ENCODE data around the gene TMEM260.
"Not testable (repeated sequence)": the region's sequence is repeated elsewhere in the genome, so short reads cannot be mapped to it uniquely, and the experiment has no call there.

The TMEM260 gene

DNA sequence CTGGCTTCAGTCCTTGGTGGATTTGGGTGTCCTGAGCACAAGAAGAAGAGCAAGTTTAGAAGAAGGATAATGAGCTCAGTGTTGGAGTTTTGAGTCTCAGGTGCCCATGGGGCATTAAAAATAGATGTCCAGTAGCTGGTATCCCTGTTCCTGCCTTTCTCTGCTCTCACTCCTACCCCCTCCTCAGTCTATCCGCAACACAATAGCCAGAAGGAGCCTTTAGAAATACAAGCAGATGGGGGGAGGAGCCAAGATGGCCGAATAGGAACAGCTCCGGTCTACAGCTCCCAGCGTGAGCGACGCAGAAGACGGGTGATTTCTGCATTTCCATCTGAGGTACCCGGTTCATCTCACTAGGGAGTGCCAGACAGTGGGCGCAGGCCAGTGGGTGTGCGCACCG lies 87.7 kb downstream of the TMEM260 start:
- not testable (repeated sequence) for H3K4me1 ChIP-seq (ENCODE audit: control insufficient read depth, insufficient read depth, low read length); H3K36me3 ChIP-seq (ENCODE audit: control insufficient read depth, insufficient read depth, low read length); H3K27me3 ChIP-seq (ENCODE audit: control insufficient read depth, insufficient read depth, low read length); H3K27ac ChIP-seq (ENCODE audit: low read depth, low read length); H3K9ac ChIP-seq (ENCODE audit: low read depth, low read length); H3K4me3 ChIP-seq (ENCODE audit: low read depth, low read length)
- peaks cover 16% of the 10 kb centered on the region for H3K9me3 ChIP-seq (ENCODE audit: control insufficient read depth, insufficient read depth, low read length)

- Histone ChIP-seq H3K4me3 (ENCODE audit: low read depth, low read length) (no peak overlapping the region), H3K27me3 (ENCODE audit: control insufficient read depth, insufficient read depth, low read length) (no peaks in the 10 kb centered on the region), H3K4me1 (ENCODE audit: control insufficient read depth, insufficient read depth, low read length) (no peaks in the 10 kb centered on the region), H3K9me3 (ENCODE audit: control insufficient read depth, insufficient read depth, low read length) (no peaks in the 10 kb centered on the region), H3K9ac (ENCODE audit: low read depth, low read length) (no peak overlapping the region), H3K36me3 (ENCODE audit: control insufficient read depth, insufficient read depth, low read length) (no peaks in the 10 kb centered on the region), H3K27ac (ENCODE audit: low read depth, low read length) (no peak overlapping the region)
Measured at GRCh38 chr14:56676042-56676441, 96.4 kb downstream of the TMEM260 start.

DNA sequence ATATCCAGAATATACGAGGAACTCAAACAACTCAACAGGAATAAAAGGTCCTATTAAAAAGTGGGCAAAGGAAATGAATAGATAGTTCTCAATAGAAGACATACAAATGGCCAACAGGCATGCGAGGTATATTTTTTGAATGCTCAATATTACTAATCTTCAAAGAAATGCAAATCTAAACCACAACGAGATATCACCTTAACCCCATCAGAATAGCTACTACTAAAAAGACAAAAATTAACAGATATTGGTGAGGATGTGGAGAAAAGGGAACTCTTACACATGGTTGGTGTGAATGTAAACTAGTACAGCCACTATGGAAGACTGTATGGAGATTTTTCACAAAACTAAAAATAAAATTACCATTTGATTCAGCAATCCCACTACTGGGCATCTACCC lies 99.2 kb downstream of the TMEM260 start:
- Histone ChIP-seq H3K4me1 (ENCODE audit: control insufficient read depth, insufficient read depth, low read length) (no peaks in the 10 kb centered on the region), H3K9me3 (ENCODE audit: control insufficient read depth, insufficient read depth, low read length) (no peaks in the 10 kb centered on the region), H3K36me3 (ENCODE audit: control insufficient read depth, insufficient read depth, low read length) (no peaks in the 10 kb centered on the region), H3K9ac (ENCODE audit: low read depth, low read length) (no peak overlapping the region), H3K27me3 (ENCODE audit: control insufficient read depth, insufficient read depth, low read length) (no peaks in the 10 kb centered on the region), H3K4me3 (ENCODE audit: low read depth, low read length) (no peak overlapping the region), H3K27ac (ENCODE audit: low read depth, low read length) (no peak overlapping the region)

DNA sequence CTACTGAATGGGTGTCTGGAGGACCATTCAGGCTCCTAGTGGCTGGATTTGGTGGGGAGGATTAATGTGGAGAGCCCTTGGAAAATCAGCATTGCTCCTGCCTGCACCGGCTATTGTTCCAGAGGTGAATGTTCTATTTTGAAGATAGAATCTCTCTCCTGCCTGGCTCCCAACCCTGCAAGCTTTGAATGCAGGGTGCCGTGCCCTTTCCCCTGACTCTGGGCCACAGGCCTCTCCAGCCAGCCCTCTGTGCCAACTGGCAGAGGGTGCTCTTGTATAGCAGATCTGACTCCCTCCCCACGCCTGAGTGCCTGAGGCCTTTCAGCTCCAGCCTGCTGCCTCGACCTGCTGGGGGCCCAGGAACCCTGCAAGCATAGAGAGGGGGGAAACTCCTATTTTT lies 106.8 kb downstream of the TMEM260 start:
- Histone ChIP-seq H3K4me3 (ENCODE audit: low read depth, low read length) (no peak overlapping the region), H3K27me3 (ENCODE audit: control insufficient read depth, insufficient read depth, low read length) (no peaks in the 10 kb centered on the region), H3K9me3 (ENCODE audit: control insufficient read depth, insufficient read depth, low read length) (no peaks in the 10 kb centered on the region), H3K9ac (ENCODE audit: low read depth, low read length) (no peak overlapping the region), H3K36me3 (ENCODE audit: control insufficient read depth, insufficient read depth, low read length) (no peaks in the 10 kb centered on the region), H3K27ac (ENCODE audit: low read depth, low read length) (no peak overlapping the region), H3K4me1 (ENCODE audit: control insufficient read depth, insufficient read depth, low read length) (peaks cover 28% of the 10 kb centered on the region)

DNA sequence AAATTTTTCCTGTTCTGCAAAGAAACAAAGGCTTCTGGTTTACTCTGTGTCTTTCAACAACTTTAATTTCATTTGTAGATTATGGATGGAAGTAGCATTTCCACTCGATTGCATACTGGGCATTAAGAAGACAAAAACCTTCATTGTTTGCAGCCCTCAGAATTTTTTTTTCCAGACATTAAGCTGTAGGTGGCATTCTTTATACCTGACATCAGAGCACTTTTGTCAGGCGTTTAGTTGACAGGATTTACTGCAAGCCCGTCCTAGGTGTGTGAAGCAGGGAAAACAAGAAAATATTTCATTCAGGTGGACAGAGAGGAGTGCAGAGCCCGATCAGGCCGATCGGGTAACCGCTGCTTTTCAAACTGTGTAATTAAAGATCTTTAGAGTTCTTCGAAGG lies 107.5 kb downstream of the TMEM260 start:
- H3K4me3 ChIP-seq (ENCODE audit: low read depth, low read length), result no peak overlapping the region
- no peaks in the 10 kb centered on the region for H3K27me3 ChIP-seq (ENCODE audit: control insufficient read depth, insufficient read depth, low read length)
- H3K36me3 ChIP-seq (ENCODE audit: control insufficient read depth, insufficient read depth, low read length), result no peaks in the 10 kb centered on the region
- H3K9ac ChIP-seq (ENCODE audit: low read depth, low read length), result no peak overlapping the region
- H3K27ac ChIP-seq (ENCODE audit: low read depth, low read length), result no peak overlapping the region
- peaks cover 35% of the 10 kb centered on the region for H3K4me1 ChIP-seq (ENCODE audit: control insufficient read depth, insufficient read depth, low read length)
- H3K9me3 ChIP-seq (ENCODE audit: control insufficient read depth, insufficient read depth, low read length), result no peaks in the 10 kb centered on the region

DNA sequence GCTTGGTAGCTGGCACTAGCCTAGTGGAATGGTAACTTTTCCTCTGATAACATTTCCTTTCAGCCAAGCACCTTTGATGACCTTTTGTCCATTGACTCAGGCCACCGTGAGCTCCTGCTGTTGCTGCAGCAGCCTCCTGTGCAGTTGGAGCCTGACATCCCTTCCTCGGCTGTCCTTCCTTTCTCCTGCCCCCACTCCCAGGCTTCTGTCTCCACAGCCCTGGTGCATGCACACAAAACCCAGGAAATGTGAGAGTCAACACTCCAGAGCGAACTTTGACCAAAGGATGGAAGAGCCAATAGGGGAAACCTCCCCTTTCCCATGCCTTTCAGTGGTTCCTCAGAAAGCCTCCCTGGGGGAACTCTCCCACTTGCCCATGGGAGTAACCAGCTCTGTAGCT lies 115.0 kb downstream of the TMEM260 start:
- Histone ChIP-seq H3K27me3 (ENCODE audit: control insufficient read depth, insufficient read depth, low read length) (no peaks in the 10 kb centered on the region), H3K4me1 (ENCODE audit: control insufficient read depth, insufficient read depth, low read length) (peaks cover 26% of the 10 kb centered on the region), H3K4me3 (ENCODE audit: low read depth, low read length) (no peak overlapping the region), H3K36me3 (ENCODE audit: control insufficient read depth, insufficient read depth, low read length) (no peaks in the 10 kb centered on the region), H3K9ac (ENCODE audit: low read depth, low read length) (no peak overlapping the region), H3K9me3 (ENCODE audit: control insufficient read depth, insufficient read depth, low read length) (no peaks in the 10 kb centered on the region), H3K27ac (ENCODE audit: low read depth, low read length) (no peak overlapping the region)

GRCh38 chr14:56695216-56695615 lies 115.6 kb downstream of the TMEM260 start:
- H3K4me1 ChIP-seq (ENCODE audit: control insufficient read depth, insufficient read depth, low read length), result peaks cover 24% of the 10 kb centered on the region
- not testable (repeated sequence) for H3K9ac ChIP-seq (ENCODE audit: low read depth, low read length); H3K27ac ChIP-seq (ENCODE audit: low read depth, low read length); H3K36me3 ChIP-seq (ENCODE audit: control insufficient read depth, insufficient read depth, low read length); H3K27me3 ChIP-seq (ENCODE audit: control insufficient read depth, insufficient read depth, low read length); H3K4me3 ChIP-seq (ENCODE audit: low read depth, low read length); H3K9me3 ChIP-seq (ENCODE audit: control insufficient read depth, insufficient read depth, low read length)
